Measurements from ENCODE around the gene SNAPC4. TPM values are rescaled to one million over a fixed set of nuclear protein-coding genes. Genes with fewer than 3 reads are reported as not detected.

SNAPC4 gene
- polyA plus RNA-seq, 1 experiment: 1.7 TPM

- no peak for DNase-seq (ENCODE audit: low read depth)
- H3K36me3 ChIP-seq (ENCODE audit: control insufficient read depth, insufficient read depth, low read length): peaks cover 17% of the 10 kb centered on the region
- CTCF ChIA-PET: interaction anchor here (6.5 kb wide), 1 partner anchor 92 kb away, joined by 84 read pairs; no protein-coding TSS in a partner anchor
- POLR2A ChIA-PET: no interaction called here
- H3K4me3 ChIP-seq (ENCODE audit: low read depth, low read length): no peak overlapping the region
- no peaks in the 10 kb centered on the region for H3K27me3 ChIP-seq (ENCODE audit: control insufficient read depth, insufficient read depth, low read length)
- TF ChIP-seq, protein P1, sequence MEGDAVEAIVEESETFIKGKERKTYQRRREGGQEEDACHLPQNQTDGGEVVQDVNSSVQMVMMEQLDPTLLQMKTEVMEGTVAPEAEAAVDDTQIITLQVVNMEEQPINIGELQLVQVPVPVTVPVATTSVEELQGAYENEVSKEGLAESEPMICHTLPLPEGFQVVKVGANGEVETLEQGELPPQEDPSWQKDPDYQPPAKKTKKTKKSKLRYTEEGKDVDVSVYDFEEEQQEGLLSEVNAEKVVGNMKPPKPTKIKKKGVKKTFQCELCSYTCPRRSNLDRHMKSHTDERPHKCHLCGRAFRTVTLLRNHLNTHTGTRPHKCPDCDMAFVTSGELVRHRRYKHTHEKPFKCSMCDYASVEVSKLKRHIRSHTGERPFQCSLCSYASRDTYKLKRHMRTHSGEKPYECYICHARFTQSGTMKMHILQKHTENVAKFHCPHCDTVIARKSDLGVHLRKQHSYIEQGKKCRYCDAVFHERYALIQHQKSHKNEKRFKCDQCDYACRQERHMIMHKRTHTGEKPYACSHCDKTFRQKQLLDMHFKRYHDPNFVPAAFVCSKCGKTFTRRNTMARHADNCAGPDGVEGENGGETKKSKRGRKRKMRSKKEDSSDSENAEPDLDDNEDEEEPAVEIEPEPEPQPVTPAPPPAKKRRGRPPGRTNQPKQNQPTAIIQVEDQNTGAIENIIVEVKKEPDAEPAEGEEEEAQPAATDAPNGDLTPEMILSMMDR (IDR thresholded peaks at IDR 0.05; ENCODE audit: insufficient read depth, low read depth, low read length): no peak
These were observed 4.2 kb upstream of the SNAPC4 start for GRCh38 chr9:136403915-136404800.

DNA sequence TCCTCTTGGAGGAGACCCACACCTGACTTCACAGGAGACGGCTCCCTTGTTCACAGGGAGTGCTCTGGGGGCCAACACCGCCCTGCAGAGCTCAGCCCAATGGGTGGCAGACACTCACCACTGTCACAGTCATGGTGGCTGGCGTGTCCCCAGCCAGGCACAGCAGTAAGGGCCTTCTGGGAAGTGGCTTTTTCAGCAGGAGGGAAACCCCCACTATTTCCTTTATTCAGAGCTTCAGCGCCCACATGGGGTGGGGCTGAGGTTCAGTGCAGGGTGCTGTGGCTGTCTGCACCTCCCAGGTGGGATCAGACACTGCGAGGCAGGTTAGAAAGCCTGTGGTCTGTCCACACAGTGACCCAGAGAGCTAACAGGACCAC lies 3.6 kb upstream of the SNAPC4 start:
- no peaks in the 10 kb centered on the region for H3K27me3 ChIP-seq (ENCODE audit: control insufficient read depth, insufficient read depth, low read length)
- H3K36me3 ChIP-seq (ENCODE audit: control insufficient read depth, insufficient read depth, low read length): peaks cover 17% of the 10 kb centered on the region
- H3K4me3 ChIP-seq (ENCODE audit: low read depth, low read length): no peak overlapping the region
- DNase-seq (ENCODE audit: low read depth): no peak
- POLR2A ChIA-PET: no interaction called here
- CTCF ChIA-PET: interaction anchor here (6.5 kb wide), 1 partner anchor 91 kb away, joined by 84 read pairs; no protein-coding TSS in a partner anchor
- TF ChIP-seq, protein P1 (IDR thresholded peaks at IDR 0.05; ENCODE audit: insufficient read depth, low read depth, low read length): no peak

DNA sequence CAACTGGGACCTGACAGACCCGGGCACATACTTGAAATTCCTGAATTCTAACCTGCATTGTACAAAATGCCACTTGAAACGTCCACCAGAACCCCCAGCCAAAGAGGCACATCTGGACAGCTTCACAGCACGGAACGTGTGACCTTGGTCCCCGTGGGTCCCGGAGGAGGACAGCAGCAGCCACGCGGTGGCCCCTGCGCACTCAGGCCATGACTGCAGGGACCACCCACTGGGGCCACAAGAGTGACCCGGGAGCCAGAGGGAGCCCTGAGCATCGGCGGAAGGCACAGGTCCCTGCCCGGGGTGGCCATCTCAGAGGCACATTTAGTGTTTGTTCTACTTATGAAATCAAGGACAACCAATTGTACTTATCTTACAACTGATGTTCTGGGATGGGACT lies 2.1 kb upstream of the SNAPC4 start:
- ChIA-PET CTCF (interaction anchor here (0.6 to 6.5 kb wide), 6 partner anchors 9 to 90 kb away, joined by 3 to 84 read pairs (median 4); partner anchors contain the start of gene DNLZ), POLR2A (interaction anchor here (0.5 kb wide), 1 partner anchor 313 kb away, joined by 4 read pairs; no protein-coding TSS in a partner anchor)
- TF ChIP-seq, protein P1 (IDR thresholded peaks at IDR 0.05; ENCODE audit: insufficient read depth, low read depth, low read length): no peak
- Histone ChIP-seq H3K27me3 (ENCODE audit: control insufficient read depth, insufficient read depth, low read length) (no peaks in the 10 kb centered on the region), H3K36me3 (ENCODE audit: control insufficient read depth, insufficient read depth, low read length) (peaks cover 15% of the 10 kb centered on the region), H3K4me3 (ENCODE audit: low read depth, low read length) (no peak overlapping the region)
- DNase-seq (ENCODE audit: low read depth): no peak

DNA sequence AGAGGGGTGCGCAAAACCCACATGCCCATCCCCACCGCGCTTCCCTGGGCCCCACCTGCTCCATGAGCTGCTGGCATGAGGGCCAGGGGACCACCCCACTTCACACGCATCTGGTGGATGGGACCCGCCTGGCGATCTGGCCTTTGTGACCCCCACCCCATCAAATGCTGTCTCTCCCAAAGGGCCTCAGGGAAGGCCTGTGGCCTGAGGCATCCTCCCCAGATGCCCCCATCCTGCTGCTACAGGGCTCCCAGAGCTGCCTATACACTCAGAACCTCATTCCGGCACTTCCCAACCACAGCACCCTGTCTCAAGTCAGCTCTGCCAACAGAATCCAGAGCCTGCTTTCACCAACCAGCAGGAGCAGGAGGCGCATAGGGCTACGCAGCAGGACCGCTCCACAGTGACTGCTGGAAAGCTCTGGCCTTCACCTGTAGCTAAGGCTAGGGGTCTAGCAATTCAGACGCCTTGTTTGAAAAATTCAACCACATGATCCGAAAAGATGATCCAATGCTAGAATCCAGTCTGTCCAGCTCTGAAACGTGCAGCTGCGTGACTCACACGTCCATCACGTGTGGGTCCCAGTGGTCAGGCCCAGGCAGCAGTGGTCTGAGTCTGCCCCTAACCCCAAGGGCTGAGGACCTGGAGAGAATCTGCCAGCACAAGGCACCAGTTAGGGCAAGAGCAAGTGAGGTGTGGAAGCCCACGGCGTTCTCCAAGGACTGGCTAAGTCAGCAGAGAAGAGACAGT lies 1.4 kb upstream of the SNAPC4 start:
- Histone ChIP-seq H3K36me3 (ENCODE audit: control insufficient read depth, insufficient read depth, low read length) (peaks cover 19% of the 10 kb centered on the region), H3K27me3 (ENCODE audit: control insufficient read depth, insufficient read depth, low read length) (no peaks in the 10 kb centered on the region), H3K4me3 (ENCODE audit: low read depth, low read length) (no peak overlapping the region)
- ChIA-PET CTCF (interaction anchor here (0.8 to 6.5 kb wide), 16 partner anchors 9 to 89 kb away, joined by 3 to 84 read pairs (median 4); partner anchors contain the start of genes DNLZ, ENTR1 and PMPCA), POLR2A (interaction anchor here (0.5 kb wide), 1 partner anchor 312 kb away, joined by 4 read pairs; no protein-coding TSS in a partner anchor)
- no peak for DNase-seq (ENCODE audit: low read depth)
- TF ChIP-seq, protein P1 (IDR thresholded peaks at IDR 0.05; ENCODE audit: insufficient read depth, low read depth, low read length): no peak
